GM23248 (cell line): Measurements from ENCODE around the gene ANP32B. TPM values are rescaled to one million over a fixed set of nuclear protein-coding genes. Genes with fewer than 3 reads are reported as not detected.

Source experiments
- DNase-seq: peaks from one replicate; pipeline ENCODE4 v3.0.0-alpha.2; 2015
- H2AFZ ChIP-seq: fragments of 200-600 bp; sonication (generic); 2 replicates; pipeline ENCODE4 v1.6.1; 2016; ENCODE audit warnings: antibody characterized with exemption
- H3F3A ChIP-seq: fragments of 200-600 bp; sonication (generic); 2 replicates; pipeline ENCODE4 v1.6.1; 2016; ENCODE audit warnings: mild to moderate bottlenecking, antibody characterized with exemption, mixed run types; ENCODE audit not compliant: insufficient read depth
- H3K27ac ChIP-seq: fragments of 200-600 bp; sonication (generic); 2 replicates; pipeline ENCODE4 v1.5.1; 2016; ENCODE audit warnings: mild to moderate bottlenecking
- H3K27me3 ChIP-seq: fragments of 200-600 bp; sonication (generic); replicated peaks from 2 replicates; pipeline ENCODE4 v1.6.1; 2016; ENCODE audit warnings: mild to moderate bottlenecking; ENCODE audit not compliant: insufficient read depth
- H3K36me3 ChIP-seq: fragments of 200-600 bp; sonication (generic); 2 replicates; pipeline ENCODE4 v1.6.1; 2016; ENCODE audit warnings: low read depth, mild to moderate bottlenecking
- H3K4me1 ChIP-seq: fragments of 200-600 bp; sonication (generic); 2 replicates; pipeline ENCODE4 v1.6.1; 2016; ENCODE audit warnings: mild to moderate bottlenecking; ENCODE audit not compliant: insufficient read depth
- H3K4me2 ChIP-seq: fragments of 200-600 bp; sonication (generic); one replicate; pipeline ENCODE4 v1.6.1; 2016; ENCODE audit warnings: mild to moderate bottlenecking; ENCODE audit not compliant: unreplicated experiment
- H3K4me3 ChIP-seq: fragments of 200-600 bp; sonication (generic); 2 replicates; pipeline ENCODE4 v1.5.1; 2016; ENCODE audit warnings: mild to moderate bottlenecking
- H3K79me2 ChIP-seq: fragments of 200-600 bp; sonication (generic); 2 replicates; pipeline ENCODE4 v1.6.1; 2016; ENCODE audit warnings: mild to moderate bottlenecking; ENCODE audit not compliant: insufficient read depth
- H3K9ac ChIP-seq: fragments of 200-600 bp; sonication (generic); 2 replicates; pipeline ENCODE4 v1.6.1; 2016; ENCODE audit warnings: mild to moderate bottlenecking
- H3K9me2 ChIP-seq: fragments of 200-600 bp; sonication (generic); 2 replicates; pipeline ENCODE4 v1.6.1; 2016; ENCODE audit warnings: mixed run types, mild to moderate bottlenecking, moderate library complexity; ENCODE audit not compliant: insufficient read depth
- H3K9me3 ChIP-seq: fragments of 200-600 bp; sonication (generic); one replicate; pipeline ENCODE4 v1.6.1; 2017; ENCODE audit warnings: low read depth
- H4K20me1 ChIP-seq: fragments of 200-600 bp; sonication (generic); 2 replicates; pipeline ENCODE4 v1.6.0; 2016; ENCODE audit not compliant: insufficient read depth
- EZH2 ChIP-seq: fragments of 200-600 bp; sonication (generic); IDR thresholded peaks from 2 replicates; pipeline ENCODE4 v1.6.1; 2018; ENCODE audit warnings: antibody characterized with exemption, mild to moderate bottlenecking; ENCODE audit not compliant: insufficient read depth, poor library complexity, severe bottlenecking
- EZH2phosphoT487 ChIP-seq: fragments of 200-600 bp; sonication (generic); IDR thresholded peaks from 2 replicates; pipeline ENCODE4 v1.6.1; 2018; ENCODE audit warnings: antibody characterized with exemption, moderate library complexity, mild to moderate bottlenecking, low read depth; ENCODE audit not compliant: insufficient read depth
- WGBS, 2 experiments: methylation state at CpG; one replicate each; pipeline ENCODE4 v1.1.6; 2015 to 2017; ENCODE audit warnings: low lambda C conversion rate in 2 of 2, low coverage in 1 of 2; ENCODE audit errors: missing lambda C conversion rate in 2 of 2; 5-methylcytosine and 5-hydroxymethylcytosine counted together
- in situ Hi-C: fragments of 300-500 bp; cut with MboI; formaldehyde crosslinking; loops from 2 replicates; pipeline ENCODE4 v1.15.0; 2020
- polyA plus RNA-seq: library from polyadenylated mRNA; unstranded; fragments of >200 nt; fragmentation: Nextera tagmentation; extraction: Ambion mirVana; gene quantifications from 2 replicates; pipeline ENCODE4 v1.2.1, GENCODE V29; 2016
- total RNA-seq: library from RNA; depleted of rRNA; stranded (reverse); fragments of >200 nt; shearing (Covaris generic); gene quantifications from 2 replicates; pipeline ENCODE4 v1.2.3, GENCODE V29; 2014

Gene ANP32B
- total and polyA plus RNA-seq, 2 experiments from 2014 or later = 11.2 to 138 TPM

- H2AFZ ChIP-seq = no peak overlapping the region; the same call in 1 of the 2 replicates
- H3K9ac ChIP-seq = no peak overlapping the region
- no peaks in the 10 kb centered on the region for H3K9me3 ChIP-seq
- no peak for TF ChIP-seq EZH2
- TF ChIP-seq EZH2phosphoT487 = no peak
- H3K4me1 ChIP-seq = no peaks in the 10 kb centered on the region
- no peaks in the 10 kb centered on the region for H3K27me3 ChIP-seq
- no peak for DNase-seq
- in situ Hi-C loops = no loop called here
- no peak overlapping the region for H3K27ac ChIP-seq
- H3K4me3 ChIP-seq = no peak overlapping the region
- H3K4me2 ChIP-seq = no peak overlapping the region
- no peaks in the 10 kb centered on the region for H3K36me3 ChIP-seq
- WGBS, 2 experiments = 78 to 82% methylated on average over 6 of the region's 6 CpGs
- no peaks in the 10 kb centered on the region for H3K9me2 ChIP-seq
- no peaks in the 10 kb centered on the region for H3F3A ChIP-seq
- H4K20me1 ChIP-seq = no peaks in the 10 kb centered on the region
- no peaks in the 10 kb centered on the region for H3K79me2 ChIP-seq
Measured at GRCh38 chr9:98045234-98046179, 62.4 kb downstream of the ANP32B start.

GRCh38 chr9:98046180-98046543 lies 63.0 kb downstream of the ANP32B start:
- in situ Hi-C loops = no loop called here
- no peaks in the 10 kb centered on the region for H3K9me3 ChIP-seq
- H3K4me1 ChIP-seq = no peaks in the 10 kb centered on the region
- H3K4me2 ChIP-seq = no peak overlapping the region
- no peak overlapping the region for H3K9ac ChIP-seq
- TF ChIP-seq EZH2phosphoT487 (no peak), EZH2 (no peak)
- WGBS, 2 experiments = 95 to 97% methylated on average over 9 of the region's 9 CpGs
- no peak for DNase-seq
- H4K20me1 ChIP-seq = no peaks in the 10 kb centered on the region
- H3F3A ChIP-seq = no peaks in the 10 kb centered on the region
- H3K4me3 ChIP-seq = no peak overlapping the region
- H3K27me3 ChIP-seq = no peaks in the 10 kb centered on the region
- H3K9me2 ChIP-seq = no peaks in the 10 kb centered on the region
- H2AFZ ChIP-seq = no peak overlapping the region
- H3K27ac ChIP-seq = no peak overlapping the region
- no peaks in the 10 kb centered on the region for H3K79me2 ChIP-seq
- H3K36me3 ChIP-seq = no peaks in the 10 kb centered on the region

GRCh38 chr9:98047002-98047401 lies 63.9 kb downstream of the ANP32B start:
- H3K36me3 ChIP-seq = no peaks in the 10 kb centered on the region
- H3K79me2 ChIP-seq = no peaks in the 10 kb centered on the region
- H3K4me2 ChIP-seq = no peak overlapping the region
- no peak for DNase-seq
- H3K9ac ChIP-seq = no peak overlapping the region
- H3K9me3 ChIP-seq = no peaks in the 10 kb centered on the region
- no peaks in the 10 kb centered on the region for H3K4me1 ChIP-seq
- whole genome bisulfite sequencing, 2 experiments = 78 to 79% methylated on average over 5 of the region's 5 CpGs
- H3K27ac ChIP-seq = no peak overlapping the region
- no peak for TF ChIP-seq EZH2phosphoT487
- no peak for TF ChIP-seq EZH2
- H3K9me2 ChIP-seq = no peaks in the 10 kb centered on the region
- no peaks in the 10 kb centered on the region for H4K20me1 ChIP-seq
- H3K27me3 ChIP-seq = no peaks in the 10 kb centered on the region
- no peaks in the 10 kb centered on the region for H3F3A ChIP-seq
- H3K4me3 ChIP-seq = no peak overlapping the region
- in situ Hi-C loops = no loop called here
- no peak overlapping the region for H2AFZ ChIP-seq

DNA sequence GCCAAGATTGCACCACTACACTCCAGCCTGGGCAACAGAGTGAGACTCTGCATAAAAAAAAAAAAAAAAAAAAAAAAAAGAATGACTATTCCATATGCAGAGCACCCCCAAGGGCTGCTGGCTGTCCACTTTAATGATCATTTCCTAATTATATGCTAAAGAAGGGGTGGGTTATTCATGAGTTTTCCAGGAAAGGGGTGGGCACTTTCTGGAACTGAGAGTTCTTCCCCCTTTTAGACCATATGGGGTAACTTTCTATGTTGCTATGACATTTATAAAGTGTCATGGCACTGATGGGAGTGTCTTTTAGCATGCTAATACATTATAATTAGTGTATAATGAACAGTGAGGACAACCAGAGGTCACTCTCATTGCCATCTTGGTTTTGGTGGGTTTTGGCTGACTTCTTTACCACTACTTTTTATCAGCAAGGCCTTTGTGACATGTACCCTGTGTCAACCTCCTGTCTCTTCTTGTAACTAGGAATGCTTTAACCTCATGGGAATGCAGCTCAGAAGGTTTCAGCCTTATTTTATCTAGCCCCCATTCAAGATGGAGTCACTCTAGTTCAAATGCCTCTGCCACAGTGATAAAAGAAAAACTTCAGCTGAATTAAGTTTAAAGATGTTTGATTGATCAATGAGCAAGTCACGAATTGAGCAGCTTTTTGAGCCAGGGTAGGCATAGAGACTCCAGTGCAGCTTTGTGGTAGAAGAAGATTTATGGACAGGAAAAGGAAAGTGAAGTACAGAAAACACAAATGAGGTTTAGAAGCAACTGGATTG lies 66.3 kb downstream of the ANP32B start:
- no peak overlapping the region for H3K27ac ChIP-seq
- H3K27me3 ChIP-seq = no peaks in the 10 kb centered on the region
- no peaks in the 10 kb centered on the region for H4K20me1 ChIP-seq
- no peaks in the 10 kb centered on the region for H3K9me3 ChIP-seq
- DNase-seq = no peak
- H3K9ac ChIP-seq = no peak overlapping the region
- H3K4me3 ChIP-seq = no peak overlapping the region
- in situ Hi-C loops = no loop called here
- H3K4me1 ChIP-seq = no peaks in the 10 kb centered on the region
- no peaks in the 10 kb centered on the region for H3F3A ChIP-seq
- H3K36me3 ChIP-seq = no peaks in the 10 kb centered on the region
- H2AFZ ChIP-seq = no peak overlapping the region
- no peaks in the 10 kb centered on the region for H3K9me2 ChIP-seq
- TF ChIP-seq EZH2 (no peak), EZH2phosphoT487 (no peak)
- WGBS, 2 experiments = 19 to 45% methylated on average over 1 of the region's 1 CpG
- H3K79me2 ChIP-seq = no peaks in the 10 kb centered on the region
- H3K4me2 ChIP-seq = no peak overlapping the region
